ENCODE measurements around the gene GRM1. TPM values are rescaled to one million over a fixed set of nuclear protein-coding genes. Genes with fewer than 3 reads are reported as not detected.

Gene GRM1
- total RNA-seq, 4 donors from 2014 or later: under 0.01 to 0.19 TPM; not detected in 2

DNA sequence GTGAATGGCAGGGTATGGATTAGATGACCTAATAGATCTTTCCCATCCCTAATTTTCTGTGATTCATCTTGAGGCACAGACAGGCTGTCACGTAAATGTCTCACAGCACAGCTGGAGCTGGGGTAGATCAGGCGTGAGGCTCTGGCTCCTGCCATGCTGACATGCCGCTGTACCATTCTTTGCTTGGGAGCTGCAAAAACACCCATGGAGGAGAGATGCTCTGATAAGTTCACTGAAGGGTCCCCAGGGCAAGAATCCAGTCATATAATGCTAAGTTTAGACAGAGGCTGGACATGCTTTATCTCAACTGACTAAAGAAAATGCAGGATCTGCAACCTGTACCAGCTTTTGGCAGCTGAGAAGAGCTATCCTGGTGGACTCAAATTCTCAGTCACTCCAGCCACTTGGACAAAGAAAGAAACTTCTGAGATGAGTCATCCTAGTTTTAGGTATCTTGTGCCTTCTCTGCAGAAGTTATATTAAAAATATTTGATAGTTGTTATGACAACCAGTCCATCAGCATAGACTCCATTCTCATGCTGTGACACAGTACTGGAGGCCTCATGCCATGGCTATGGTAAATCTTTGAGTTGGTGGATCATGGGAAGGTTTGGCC is 329.7 kb downstream of the GRM1 start:
- H3K27ac ChIP-seq (replicated peaks in 1 of 4): no peak overlapping the region
- 46% methylated on average over 3 of the region's 3 CpGs for WGBS
- no peak overlapping the region for H3K4me3 ChIP-seq
- peaks cover 0 to 6% (median 2%) of the 10 kb centered on the region in 4 donors for H3K4me1 ChIP-seq
- no peaks in the 10 kb centered on the region for H3K9me3 ChIP-seq
- no peaks in the 10 kb centered on the region for H3K36me3 ChIP-seq
- no peak for DNase-seq (ENCODE audit: extremely low spot score)
- no peaks in the 10 kb centered on the region for H3K27me3 ChIP-seq
- intact Hi-C loops (cut with DNase I): no loop called here
- TF ChIP-seq POLR2AphosphoS5 (IDR thresholded peaks at IDR 0.05) (no peak), EP300 (IDR thresholded peaks at IDR 0.05) (no peak), POLR2A (IDR thresholded peaks at IDR 0.05; ENCODE audit: low read depth) (no peak)
- TF ChIP-seq, protein P1, sequence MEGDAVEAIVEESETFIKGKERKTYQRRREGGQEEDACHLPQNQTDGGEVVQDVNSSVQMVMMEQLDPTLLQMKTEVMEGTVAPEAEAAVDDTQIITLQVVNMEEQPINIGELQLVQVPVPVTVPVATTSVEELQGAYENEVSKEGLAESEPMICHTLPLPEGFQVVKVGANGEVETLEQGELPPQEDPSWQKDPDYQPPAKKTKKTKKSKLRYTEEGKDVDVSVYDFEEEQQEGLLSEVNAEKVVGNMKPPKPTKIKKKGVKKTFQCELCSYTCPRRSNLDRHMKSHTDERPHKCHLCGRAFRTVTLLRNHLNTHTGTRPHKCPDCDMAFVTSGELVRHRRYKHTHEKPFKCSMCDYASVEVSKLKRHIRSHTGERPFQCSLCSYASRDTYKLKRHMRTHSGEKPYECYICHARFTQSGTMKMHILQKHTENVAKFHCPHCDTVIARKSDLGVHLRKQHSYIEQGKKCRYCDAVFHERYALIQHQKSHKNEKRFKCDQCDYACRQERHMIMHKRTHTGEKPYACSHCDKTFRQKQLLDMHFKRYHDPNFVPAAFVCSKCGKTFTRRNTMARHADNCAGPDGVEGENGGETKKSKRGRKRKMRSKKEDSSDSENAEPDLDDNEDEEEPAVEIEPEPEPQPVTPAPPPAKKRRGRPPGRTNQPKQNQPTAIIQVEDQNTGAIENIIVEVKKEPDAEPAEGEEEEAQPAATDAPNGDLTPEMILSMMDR (IDR thresholded peaks at IDR 0.05): no peak

DNA sequence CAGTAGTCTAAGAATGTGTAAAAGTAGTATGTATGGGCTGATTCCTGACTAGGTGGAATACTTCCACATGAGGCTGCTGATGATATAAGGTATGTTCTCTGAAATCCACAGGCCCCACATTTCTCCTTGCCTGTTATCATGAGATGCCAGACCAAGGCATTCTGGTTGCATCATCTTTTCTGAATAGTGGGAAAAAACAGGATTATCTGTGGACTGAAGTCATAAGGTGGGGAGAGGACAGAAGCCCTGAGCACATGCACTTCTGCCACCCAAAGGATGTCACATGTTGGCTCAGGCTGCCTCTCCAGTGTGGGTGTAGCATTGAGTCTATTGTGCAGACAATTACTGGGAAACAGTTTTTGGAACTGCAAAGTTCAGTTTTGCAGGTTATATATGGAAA is 330.3 kb downstream of the GRM1 start:
- no peak for TF ChIP-seq POLR2AphosphoS5 (IDR thresholded peaks at IDR 0.05)
- TF ChIP-seq EP300 (IDR thresholded peaks at IDR 0.05): no peak
- no peak for TF ChIP-seq POLR2A (IDR thresholded peaks at IDR 0.05; ENCODE audit: low read depth)
- TF ChIP-seq, protein P1 (IDR thresholded peaks at IDR 0.05): no peak
- no peaks in the 10 kb centered on the region for H3K36me3 ChIP-seq
- H3K4me3 ChIP-seq: no peak overlapping the region
- H3K27ac ChIP-seq (replicated peaks in 1 of 4): no peak overlapping the region
- peaks cover 0 to 6% (median 2%) of the 10 kb centered on the region in 4 donors for H3K4me1 ChIP-seq
- DNase-seq (ENCODE audit: extremely low spot score): no peak
- no peaks in the 10 kb centered on the region for H3K9me3 ChIP-seq
- intact Hi-C loops (cut with DNase I): no loop called here
- no peaks in the 10 kb centered on the region for H3K27me3 ChIP-seq

DNA sequence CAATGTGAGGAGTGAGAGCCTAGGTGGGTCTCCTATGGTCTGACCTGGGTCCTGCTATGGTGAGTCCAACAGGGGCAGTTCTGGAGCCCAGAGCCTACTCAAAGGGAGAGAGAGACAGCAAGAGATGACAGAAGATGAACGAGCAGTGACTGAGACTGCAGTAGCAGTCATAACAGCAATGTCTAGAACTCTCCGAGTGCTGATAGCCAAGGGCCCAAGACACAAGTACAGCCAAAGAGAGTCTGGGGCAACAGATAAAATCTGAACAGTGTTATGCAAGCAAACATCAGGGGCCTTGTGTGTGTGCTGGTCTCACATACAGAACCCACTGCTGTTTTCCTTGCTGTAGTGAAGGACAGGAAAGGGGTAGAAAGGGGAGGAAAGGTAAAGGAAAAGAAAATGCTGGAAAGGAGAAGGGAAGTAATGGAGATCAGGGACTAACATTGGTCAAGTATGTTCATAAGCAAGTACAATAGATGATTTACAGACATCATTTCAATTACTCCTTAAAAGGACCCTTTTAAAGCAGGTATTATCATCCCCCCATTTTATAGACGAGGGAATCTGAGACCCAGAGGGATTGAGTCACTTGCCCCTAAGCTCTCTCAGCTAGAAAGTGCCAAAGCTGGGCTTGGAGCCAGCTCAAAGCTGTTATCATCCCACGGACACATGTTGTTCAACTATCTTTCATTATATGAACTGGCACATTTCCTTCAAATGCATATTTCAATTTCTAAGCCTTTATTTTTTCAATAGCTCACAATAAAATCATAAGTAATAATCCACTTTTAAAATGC is 332.5 kb downstream of the GRM1 start:
- 59% methylated on average over 4 of the region's 4 CpGs for WGBS
- Histone ChIP-seq H3K4me1 (peaks cover 0 to 6% (median 2%) of the 10 kb centered on the region in 4 donors), H3K36me3 (no peaks in the 10 kb centered on the region), H3K9me3 (no peaks in the 10 kb centered on the region), H3K27me3 (no peaks in the 10 kb centered on the region), H3K27ac (replicated peaks in 1 of 4) (no peak overlapping the region), H3K4me3 (no peak overlapping the region)
- no peak for DNase-seq (ENCODE audit: extremely low spot score)
- TF ChIP-seq, protein P1 (IDR thresholded peaks at IDR 0.05): no peak
- TF ChIP-seq POLR2AphosphoS5 (IDR thresholded peaks at IDR 0.05) (no peak), POLR2A (IDR thresholded peaks at IDR 0.05; ENCODE audit: low read depth) (no peak), EP300 (IDR thresholded peaks at IDR 0.05) (no peak)
- intact Hi-C loops (cut with DNase I): no loop called here

DNA sequence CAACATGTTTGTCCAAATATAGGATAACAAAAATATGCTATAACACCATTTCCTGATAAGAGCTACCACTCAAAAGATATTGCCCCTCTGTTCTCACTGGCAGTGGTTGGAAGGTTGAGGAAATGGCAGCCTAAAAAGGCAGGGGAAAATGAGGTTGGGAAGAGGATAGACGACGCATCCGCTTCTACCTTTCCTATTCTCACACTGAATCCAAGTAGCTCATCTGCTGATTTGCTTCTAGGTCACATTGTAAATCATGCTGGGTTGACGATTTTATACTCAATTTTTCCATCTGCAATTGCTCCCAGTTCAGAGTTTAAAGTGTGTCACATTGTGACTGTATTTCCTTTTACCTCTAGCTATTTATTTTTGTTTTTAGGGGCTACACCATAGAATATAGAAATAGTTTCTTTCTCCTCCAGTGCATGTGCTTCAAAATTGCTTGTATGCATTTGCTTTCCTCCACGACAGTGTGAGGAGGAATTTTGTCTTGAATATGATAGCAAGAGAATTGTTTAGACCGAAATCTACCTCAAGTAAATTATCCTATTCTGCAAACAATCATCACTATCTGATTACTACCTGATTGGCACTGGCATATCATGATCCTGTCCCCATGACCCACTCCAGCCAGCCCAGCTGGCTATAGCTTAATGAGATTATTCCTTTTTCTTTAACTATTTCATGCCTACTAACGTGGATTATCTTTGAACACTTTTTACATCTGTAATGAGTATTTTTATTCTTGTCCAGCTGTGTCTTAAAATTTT is 335.2 kb downstream of the GRM1 start:
- DNase-seq (ENCODE audit: extremely low spot score): no peak
- no peaks in the 10 kb centered on the region for H3K4me1 ChIP-seq
- intact Hi-C loops (cut with DNase I): no loop called here
- WGBS: 80% methylated on average over 7 of the region's 7 CpGs
- H3K27me3 ChIP-seq: no peaks in the 10 kb centered on the region
- TF ChIP-seq, protein P1 (IDR thresholded peaks at IDR 0.05): no peak
- no peak for TF ChIP-seq POLR2AphosphoS5 (IDR thresholded peaks at IDR 0.05)
- TF ChIP-seq EP300 (IDR thresholded peaks at IDR 0.05): no peak
- no peak for TF ChIP-seq POLR2A (IDR thresholded peaks at IDR 0.05; ENCODE audit: low read depth)
- no peaks in the 10 kb centered on the region for H3K36me3 ChIP-seq
- H3K9me3 ChIP-seq: no peaks in the 10 kb centered on the region
- H3K27ac ChIP-seq (replicated peaks in 1 of 4): no peak overlapping the region
- no peak overlapping the region for H3K4me3 ChIP-seq
